Sigmoid colon (tissue), 4 donors: ENCODE measurements around the gene APOL3.

Experiments used
- POLR2A ChIP-seq, 2 donors: fragments of 450-650 bp; IDR thresholded peaks; one replicate each; pipeline ENCODE4 v1.6.1; 2016; ENCODE audit warnings: antibody characterized with exemption in 2 of 2, mild to moderate bottlenecking in 2 of 2, moderate library complexity in 2 of 2
- POLR2AphosphoS5 ChIP-seq, 4 donors: sonication (generic); formaldehyde crosslinking; IDR thresholded peaks; one replicate each; pipeline ENCODE4 v1.6.1; 2017; ENCODE audit warnings: antibody characterized with exemption in 4 of 4

DNA sequence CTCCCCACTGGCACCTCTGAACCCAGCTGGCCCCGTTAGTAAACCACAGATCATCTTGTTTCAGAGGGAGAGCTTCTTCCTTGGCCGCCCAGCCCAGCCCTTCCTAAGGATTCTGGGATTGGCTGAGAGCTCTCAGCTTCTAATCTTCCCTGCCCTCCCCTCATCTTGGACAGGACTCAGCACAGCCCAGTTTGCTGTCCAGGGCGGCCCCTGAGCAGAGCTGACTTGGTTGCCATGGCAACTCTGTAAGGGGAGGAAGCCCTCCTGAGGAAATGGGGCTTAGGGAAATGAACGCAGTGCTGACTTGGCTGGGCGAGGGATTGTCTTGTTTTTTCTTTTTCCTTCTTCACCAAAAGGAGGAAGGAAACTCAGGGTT lies 36.5 kb upstream of the APOL3 start:
- TF ChIP-seq POLR2A (IDR thresholded peaks at IDR 0.05) (no peak), POLR2AphosphoS5 (IDR thresholded peaks at IDR 0.05) (no peak)
